Mammary epithelial cell (primary cell): ENCODE data around the gene MEST.

ENCODE experiments used
- EZH2 ChIP-seq: IDR thresholded peaks from 2 replicates; pipeline ENCODE4 v1.6.1; 2012; ENCODE audit warnings: low read length, inconsistent platforms, borderline replicate concordance
- TF ChIP-seq, protein P1 (sequence below), 2 donors: IDR thresholded peaks in 1 of 2; conservative IDR thresholded peaks in 1 of 2; 2 replicates each; pipeline ENCODE4 v1.5.1; 2011 to 2012; ENCODE audit warnings: inconsistent platforms in 2 of 2, low read length in 2 of 2, mild to moderate bottlenecking in 2 of 2, control low read depth in 1 of 2, low read depth in 1 of 2; ENCODE audit not compliant: insufficient read depth in 1 of 2; ENCODE audit errors: extremely low read depth in 1 of 2

DNA sequence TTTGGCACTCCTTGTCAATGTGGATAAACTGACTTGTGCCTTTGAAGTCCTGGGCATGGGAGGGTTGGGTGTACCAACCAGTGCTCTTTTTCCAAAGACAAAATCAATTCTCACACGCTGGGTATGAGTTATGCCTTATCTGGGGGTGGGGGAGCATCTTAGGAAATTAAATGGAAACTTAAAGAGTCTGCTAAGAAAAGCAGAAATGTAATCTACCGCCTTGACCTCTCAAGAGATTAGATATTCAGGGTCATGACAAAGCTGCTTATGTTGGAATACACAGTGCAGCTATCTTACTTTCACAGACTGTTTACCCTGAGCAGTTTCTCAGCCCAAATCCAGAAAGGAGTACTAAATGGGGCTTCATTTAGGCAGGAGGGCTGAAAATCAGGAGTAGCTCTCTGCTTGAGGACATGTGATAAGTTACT is 2.6 kb downstream of the MEST start:
- TF ChIP-seq, protein P1, sequence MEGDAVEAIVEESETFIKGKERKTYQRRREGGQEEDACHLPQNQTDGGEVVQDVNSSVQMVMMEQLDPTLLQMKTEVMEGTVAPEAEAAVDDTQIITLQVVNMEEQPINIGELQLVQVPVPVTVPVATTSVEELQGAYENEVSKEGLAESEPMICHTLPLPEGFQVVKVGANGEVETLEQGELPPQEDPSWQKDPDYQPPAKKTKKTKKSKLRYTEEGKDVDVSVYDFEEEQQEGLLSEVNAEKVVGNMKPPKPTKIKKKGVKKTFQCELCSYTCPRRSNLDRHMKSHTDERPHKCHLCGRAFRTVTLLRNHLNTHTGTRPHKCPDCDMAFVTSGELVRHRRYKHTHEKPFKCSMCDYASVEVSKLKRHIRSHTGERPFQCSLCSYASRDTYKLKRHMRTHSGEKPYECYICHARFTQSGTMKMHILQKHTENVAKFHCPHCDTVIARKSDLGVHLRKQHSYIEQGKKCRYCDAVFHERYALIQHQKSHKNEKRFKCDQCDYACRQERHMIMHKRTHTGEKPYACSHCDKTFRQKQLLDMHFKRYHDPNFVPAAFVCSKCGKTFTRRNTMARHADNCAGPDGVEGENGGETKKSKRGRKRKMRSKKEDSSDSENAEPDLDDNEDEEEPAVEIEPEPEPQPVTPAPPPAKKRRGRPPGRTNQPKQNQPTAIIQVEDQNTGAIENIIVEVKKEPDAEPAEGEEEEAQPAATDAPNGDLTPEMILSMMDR (conservative IDR thresholded peaks at IDR 0.05 in 1 of 2, IDR thresholded peaks at IDR 0.05 in 1 of 2; ENCODE audit: extremely low read depth in 1 of 2, insufficient read depth in 1 of 2, low read depth in 1 of 2, low read length in 2 of 2), result no peak
- no peak for TF ChIP-seq EZH2
